GM18508 (cell line): ENCODE measurements around the gene MAVS.
"Not testable (repeated sequence)": the region's sequence is repeated elsewhere in the genome, so short reads cannot be mapped to it uniquely, and the experiment has no call there.

Experiments
- ATAC-seq: cut with Tn5 transposase; IDR thresholded peaks from one replicate; pipeline ENCODE4 v1.9.1; 2021; ENCODE audit warnings: moderate number of reproducible peaks; ENCODE audit not compliant: insufficient read depth, unreplicated experiment

MAVS gene

GRCh38 chr20:3813848-3814581 lies 32.6 kb upstream of the MAVS start:
- ATAC-seq: no peak

- ATAC-seq: no peak
Observed at GRCh38 chr20:3814928-3815495, 31.6 kb upstream of the MAVS start.

- ATAC-seq: no peak
Observed at GRCh38 chr20:3815703-3816315, 30.8 kb upstream of the MAVS start.

- ATAC-seq: no peak
Observed at GRCh38 chr20:3818155-3819151, 28.2 kb upstream of the MAVS start.

GRCh38 chr20:3819411-3820047 lies 27.1 kb upstream of the MAVS start:
- ATAC-seq: no peak

GRCh38 chr20:3820048-3820900 lies 26.4 kb upstream of the MAVS start, which contains the start of gene AP5S1:
AP5S1 (plus strand) TSS chr20:3820547; CDS start chr20:3822118, 1,571 bp downstream.
- peak; percentile 46 for ATAC-seq

- ATAC-seq: no peak
Observed at GRCh38 chr20:3820901-3821727, 25.5 kb upstream of the MAVS start.

- ATAC-seq: no peak
Observed at GRCh38 chr20:3821996-3822395, 24.6 kb upstream of the MAVS start.

GRCh38 chr20:3823881-3824280 lies 22.8 kb upstream of the MAVS start:
- no peak for ATAC-seq

GRCh38 chr20:3825526-3825925 lies 21.1 kb upstream of the MAVS start:
- ATAC-seq: no peak

- no peak for ATAC-seq
Observed at GRCh38 chr20:3826420-3826819, 20.2 kb upstream of the MAVS start.

GRCh38 chr20:3828798-3829197 lies 17.8 kb upstream of the MAVS start:
- ATAC-seq: no peak

GRCh38 chr20:3829891-3830290 lies 16.7 kb upstream of the MAVS start:
- not testable (repeated sequence) for ATAC-seq

GRCh38 chr20:3836132-3836531 lies 10.5 kb upstream of the MAVS start:
- no peak for ATAC-seq

- no peak for ATAC-seq
Observed at GRCh38 chr20:3839328-3839727, 7.3 kb upstream of the MAVS start.

- ATAC-seq: not testable (repeated sequence)
Observed at GRCh38 chr20:3840201-3840600, 6.4 kb upstream of the MAVS start.

GRCh38 chr20:3842348-3842930 lies 4.2 kb upstream of the MAVS start:
- no peak for ATAC-seq

- ATAC-seq: no peak
Observed at GRCh38 chr20:3843490-3843889, 3.1 kb upstream of the MAVS start.
